Measurements from ENCODE around the gene SS18L1.

The SS18L1 gene

GRCh38 chr20:62120365-62120762, 23.2 kb upstream of the SS18L1 start:
- no peak for DNase-seq

GRCh38 chr20:62120990-62121775, 22.4 kb upstream of the SS18L1 start:
- no peak for DNase-seq

GRCh38 chr20:62121776-62122653, 21.6 kb upstream of the SS18L1 start, which contains the start of gene LSM14B:
Gene LSM14B, plus strand, starts transcription at chr20:62122475. Its CDS starts 192 bp downstream, at chr20:62122667.
- DNase-seq: peak; percentile 90

DNA sequence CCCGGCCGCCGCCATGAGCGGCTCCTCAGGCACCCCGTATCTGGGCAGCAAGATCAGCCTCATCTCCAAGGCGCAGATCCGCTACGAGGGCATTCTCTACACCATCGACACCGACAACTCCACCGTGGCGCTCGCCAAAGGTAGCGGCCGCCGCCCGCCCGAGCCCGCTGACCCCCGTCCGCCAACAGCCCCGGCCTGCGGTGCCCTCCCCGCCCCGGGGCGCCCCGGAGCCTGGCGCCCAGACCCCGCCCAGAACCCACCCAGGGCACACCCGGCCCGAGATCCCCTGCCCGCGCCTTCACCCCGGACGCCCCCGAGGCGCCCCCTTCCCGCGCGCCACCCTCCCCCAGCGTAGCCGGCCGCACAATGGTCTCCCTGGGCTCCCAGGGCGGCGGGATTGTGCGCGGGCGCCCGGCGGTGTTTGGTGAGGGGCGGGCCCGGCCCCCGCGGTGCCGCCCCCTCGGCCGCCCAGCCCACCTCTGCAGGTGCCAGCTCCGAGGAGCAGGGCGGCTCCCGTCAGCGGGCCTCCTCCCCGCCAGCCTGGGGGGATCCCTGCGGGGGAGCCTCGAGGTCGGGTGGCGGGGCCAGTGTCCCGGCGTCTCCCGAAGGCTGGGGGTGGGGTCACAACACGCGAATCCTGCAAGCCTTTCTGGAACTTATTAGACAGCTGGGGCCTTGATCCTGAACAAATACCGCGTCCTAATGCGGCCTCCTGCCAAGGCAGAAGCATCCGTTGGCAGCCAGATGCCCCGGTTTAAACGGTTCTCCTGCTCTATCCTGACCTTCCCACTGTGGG, 20.7 kb upstream of the SS18L1 start:
- DNase-seq: no peak

DNA sequence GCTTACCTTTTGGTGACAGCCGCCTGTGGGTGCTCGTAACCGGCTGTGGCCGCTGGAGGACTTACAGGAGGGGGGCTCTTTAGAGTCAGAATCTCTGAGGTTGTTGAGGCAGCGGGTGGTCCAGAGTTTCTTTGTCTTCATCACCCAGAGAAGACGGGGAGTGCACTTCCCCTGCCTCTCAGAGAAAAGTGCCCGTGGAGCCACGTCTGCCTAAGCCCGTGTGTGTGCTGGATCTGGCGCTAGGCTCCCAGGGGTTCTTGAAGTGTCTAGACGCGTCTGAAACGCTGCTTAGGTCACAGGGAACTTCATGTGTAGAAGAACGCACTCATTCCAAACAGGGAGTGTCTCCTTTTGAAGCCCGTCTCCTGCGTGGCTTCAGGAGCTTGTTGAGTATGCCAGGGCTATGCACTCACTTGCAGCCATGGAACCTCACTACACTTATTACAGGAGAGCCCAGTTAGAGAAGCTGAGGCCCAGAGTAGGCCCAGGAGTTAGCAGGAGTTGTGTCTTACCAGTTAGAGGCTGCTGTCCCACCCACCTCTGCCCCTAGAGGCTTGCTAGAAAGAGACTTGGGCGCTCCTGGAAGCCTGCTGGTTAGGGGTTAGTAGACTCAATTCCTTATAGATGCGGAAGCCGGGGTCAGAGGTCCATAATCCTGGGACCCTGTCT, 20.0 kb upstream of the SS18L1 start:
- DNase-seq: no peak

GRCh38 chr20:62126141-62126540, 17.4 kb upstream of the SS18L1 start:
- DNase-seq: no peak

GRCh38 chr20:62127799-62128198, 15.8 kb upstream of the SS18L1 start:
- DNase-seq: no peak

- DNase-seq: no peak
Measured at GRCh38 chr20:62128502-62128901, 15.1 kb upstream of the SS18L1 start.

GRCh38 chr20:62129731-62130531, 13.6 kb upstream of the SS18L1 start:
- DNase-seq: no peak

GRCh38 chr20:62131560-62132320, 11.8 kb upstream of the SS18L1 start:
- DNase-seq: no peak

GRCh38 chr20:62132421-62132820, 11.1 kb upstream of the SS18L1 start:
- no peak for DNase-seq

DNA sequence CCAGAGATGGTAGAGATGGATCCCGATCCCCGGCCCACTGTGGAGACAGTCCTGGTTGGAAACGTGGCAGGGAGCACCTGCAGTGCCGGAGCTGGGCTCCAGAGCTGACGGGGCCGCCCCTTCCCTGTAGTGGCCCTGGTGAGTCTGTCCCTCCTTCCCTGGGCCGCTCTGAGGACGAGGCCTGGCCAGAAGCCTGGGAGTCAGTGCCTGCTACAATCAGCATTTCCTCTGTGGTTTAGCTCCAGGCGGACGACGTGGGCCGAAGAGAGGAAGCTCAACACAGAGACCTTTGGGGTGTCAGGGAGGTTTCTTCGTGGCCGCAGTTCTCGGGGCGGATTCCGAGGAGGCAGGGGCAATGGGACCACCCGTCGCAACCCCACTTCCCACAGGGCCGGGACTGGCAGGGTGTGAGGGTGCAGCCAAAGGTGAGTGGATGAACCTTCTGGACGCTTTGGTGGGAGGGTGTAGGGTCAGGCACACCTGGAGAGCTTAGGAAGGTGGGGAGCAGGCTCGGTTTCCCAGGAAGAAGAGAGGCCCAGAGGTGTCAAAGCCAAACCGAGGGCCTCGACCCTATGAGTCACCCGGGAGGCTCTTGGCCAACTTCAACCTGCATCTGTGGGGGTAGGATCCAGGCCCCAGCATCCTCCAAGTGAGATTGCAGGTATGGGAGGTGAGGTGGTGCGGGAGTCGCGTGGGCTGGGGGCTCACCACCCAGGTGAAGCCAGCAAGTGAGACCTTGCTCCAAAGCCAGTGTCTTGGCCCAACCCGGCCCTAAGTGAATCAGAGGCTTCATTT, 10.3 kb upstream of the SS18L1 start:
- DNase-seq: no peak

DNA sequence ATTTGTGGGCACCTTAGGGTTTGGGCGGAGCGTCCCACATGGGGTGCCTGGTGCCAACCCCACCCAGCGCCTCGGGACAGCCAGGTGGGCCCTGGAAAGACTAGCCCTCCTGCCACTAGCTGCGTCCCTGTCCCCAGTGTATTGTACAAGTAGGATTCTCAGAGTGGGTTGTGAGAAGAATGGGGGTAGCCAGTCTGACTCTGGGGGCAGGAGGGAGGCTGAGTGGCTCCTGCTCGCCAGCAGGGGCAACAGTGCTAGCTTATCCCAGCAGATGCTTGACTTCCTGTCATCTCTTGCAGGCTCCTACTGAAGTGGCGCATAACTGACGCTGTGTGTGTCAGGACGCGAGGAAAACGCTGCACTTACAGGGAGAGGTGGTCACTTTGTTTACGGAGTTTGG, 9.7 kb upstream of the SS18L1 start:
- no peak for DNase-seq

DNA sequence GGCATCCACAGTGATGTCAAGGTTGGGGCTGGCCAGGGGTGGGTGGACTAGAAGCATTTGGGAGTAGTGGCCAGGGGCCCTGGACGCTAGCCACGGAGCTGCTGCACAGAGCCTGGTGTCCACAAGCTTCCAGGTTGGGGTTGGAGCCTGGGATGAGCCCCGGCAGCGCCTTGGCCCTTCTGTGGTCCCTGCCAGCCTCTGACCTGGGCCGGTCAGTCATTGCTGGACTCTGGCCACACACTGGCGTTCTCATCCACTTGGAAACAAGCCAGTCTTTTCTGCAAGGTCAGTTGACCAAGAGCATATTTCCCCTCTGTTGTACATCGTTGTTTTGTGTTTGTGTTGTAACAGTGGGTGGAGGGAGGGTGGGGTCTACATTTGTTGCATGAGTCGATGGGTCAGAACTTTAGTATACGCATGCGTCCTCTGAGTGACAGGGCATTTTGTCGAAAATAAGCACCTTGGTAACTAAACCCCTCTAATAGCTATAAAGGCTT, 8.8 kb upstream of the SS18L1 start:
- DNase-seq: no peak

DNA sequence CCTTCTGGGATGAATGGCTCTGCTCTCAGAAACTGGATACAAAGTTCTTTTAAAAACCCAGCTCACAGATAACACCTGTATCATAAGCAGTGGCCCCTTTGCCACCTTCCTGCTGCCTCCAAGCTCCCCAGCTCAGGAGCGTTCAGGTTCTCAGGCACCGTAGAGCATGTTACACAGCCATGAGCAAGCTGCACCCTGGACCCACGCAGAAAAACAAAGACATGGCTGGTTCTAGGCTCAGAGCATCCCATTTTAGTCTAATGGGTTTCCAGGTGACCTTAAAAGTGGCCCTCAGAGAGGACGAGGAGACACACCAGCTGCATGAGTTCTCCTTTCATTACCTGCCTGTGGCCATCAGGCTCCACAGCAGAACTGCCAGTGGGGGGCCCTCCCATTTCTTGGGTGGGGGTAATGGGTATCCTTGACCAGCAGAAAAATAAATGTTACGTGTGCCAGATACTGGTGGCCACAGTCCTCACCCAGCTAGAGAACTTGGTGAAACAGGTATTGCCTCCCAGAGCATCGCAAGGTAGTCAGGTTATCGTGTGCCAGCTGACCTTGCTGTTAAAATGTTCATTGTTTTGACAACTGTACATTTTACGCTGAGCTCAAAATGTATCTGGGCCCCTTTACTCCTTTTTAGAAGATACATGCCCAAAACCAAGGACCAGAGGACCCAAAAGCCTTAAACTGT, 7.8 kb upstream of the SS18L1 start:
- DNase-seq: no peak

DNA sequence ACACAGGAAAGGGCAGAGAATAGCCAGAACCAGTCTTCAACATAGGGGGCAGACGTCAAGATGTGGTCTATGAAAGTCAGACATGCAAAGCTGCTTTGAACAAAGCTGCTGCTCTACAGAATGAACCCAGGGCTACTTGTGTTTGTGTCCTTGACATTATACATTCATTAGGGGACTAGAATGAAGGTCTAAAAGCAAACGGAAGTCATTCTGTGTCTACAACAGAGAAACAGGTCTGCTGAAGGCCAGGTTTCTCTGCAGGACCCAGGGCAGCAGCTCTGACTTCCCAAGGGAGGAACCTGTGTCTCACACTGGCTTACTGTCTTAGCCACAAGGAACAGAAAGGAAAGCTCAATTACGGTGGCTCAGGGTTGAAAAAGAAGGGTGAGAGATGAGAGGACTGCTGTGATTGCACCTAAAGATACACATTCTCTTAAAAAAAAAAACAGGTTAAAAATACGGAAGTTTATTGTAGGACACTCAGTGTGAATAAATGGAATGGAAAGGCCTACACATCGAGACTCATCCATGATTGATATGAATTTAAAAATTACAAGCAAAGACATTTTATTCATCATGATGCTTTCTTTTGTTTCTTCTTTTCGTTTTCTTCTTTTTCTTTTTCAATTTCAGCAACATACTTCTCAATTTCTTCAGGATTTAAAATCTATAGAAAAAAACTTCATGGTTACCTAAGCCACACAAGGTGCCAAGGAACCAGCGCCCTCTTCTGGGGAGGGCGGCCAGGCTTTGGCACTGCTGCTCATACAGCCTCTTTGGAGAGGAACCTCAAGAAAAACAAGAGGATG, 7.1 kb upstream of the SS18L1 start:
- DNase-seq: peak; percentile 67

DNA sequence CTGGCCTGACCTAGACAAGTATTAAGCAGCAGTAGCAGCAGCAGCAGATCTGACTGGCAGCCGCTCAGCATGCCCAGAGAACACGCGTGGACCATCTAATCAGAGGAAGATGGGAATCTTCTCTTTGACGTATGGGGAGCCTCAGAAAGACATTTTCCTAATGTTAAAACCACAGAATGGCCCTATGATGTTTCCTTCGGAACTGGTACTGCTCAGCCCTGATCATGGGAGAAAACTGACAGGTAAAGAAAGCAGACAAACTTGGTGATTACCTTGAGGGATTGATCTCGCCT, 6.5 kb upstream of the SS18L1 start:
- DNase-seq: no peak

DNA sequence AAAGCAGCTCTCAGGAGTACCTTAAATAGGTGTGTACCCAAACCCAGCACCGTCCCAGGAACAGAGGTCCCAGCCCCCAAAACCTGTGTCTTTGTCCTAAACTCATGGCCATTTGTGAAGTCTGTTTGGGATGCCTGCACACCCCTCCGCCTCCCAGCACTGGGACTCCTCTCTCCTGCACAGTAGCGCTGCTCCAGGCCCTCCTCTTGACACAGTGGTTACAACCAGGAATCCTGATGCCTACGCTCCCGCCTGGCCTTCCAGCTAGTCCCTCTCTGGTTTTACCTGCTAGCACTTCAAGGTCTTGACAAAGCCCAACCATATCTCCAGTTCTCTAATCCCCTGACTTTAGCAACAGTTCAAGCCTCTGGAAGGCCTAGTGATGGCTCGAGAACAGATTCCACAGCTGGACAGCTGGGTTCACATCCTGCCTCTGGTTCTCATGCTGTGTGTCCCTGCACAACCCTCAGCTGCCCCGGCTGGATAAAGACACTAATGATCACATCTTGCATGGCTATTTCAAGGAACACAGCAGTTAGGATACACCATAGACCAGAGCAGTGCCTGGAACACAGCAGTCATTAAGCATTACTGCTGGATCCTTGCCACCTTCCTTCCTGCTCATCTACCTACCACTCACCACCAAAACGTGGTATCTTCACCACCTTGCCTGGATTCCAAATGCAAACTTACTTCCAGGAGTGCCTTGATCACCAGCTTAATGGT, 5.9 kb upstream of the SS18L1 start:
- no peak for DNase-seq
